ENCODE results near the gene DENND1B. TPM values are rescaled to one million over a fixed set of nuclear protein-coding genes. Genes with fewer than 3 reads are reported as not detected.

Gene DENND1B
- total and polyA plus RNA-seq, 2 of the 8 experiments (the other 6 are each of a cell fraction or from before 2014, with no cell fraction given): 0.74 to 3.3 TPM

DNA sequence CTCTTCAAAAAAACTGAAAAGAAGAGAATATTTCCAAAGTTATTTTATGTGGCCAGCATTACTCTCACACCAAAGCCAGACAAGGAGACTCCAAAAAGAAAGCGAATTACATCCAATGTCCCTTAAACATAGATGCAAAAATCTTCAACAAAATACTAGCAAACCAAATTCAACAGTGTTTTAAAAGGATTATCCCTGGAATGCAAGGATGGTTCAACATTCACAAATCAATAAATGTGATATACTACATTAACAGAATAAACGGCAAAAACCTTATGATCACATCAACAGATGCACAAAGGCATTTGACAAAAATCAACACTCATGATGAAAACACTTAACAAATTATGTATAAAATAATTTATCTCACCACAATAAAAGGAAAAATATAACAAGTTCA is 207.8 kb downstream of the DENND1B start (continued):
- TF ChIP-seq, protein P1, sequence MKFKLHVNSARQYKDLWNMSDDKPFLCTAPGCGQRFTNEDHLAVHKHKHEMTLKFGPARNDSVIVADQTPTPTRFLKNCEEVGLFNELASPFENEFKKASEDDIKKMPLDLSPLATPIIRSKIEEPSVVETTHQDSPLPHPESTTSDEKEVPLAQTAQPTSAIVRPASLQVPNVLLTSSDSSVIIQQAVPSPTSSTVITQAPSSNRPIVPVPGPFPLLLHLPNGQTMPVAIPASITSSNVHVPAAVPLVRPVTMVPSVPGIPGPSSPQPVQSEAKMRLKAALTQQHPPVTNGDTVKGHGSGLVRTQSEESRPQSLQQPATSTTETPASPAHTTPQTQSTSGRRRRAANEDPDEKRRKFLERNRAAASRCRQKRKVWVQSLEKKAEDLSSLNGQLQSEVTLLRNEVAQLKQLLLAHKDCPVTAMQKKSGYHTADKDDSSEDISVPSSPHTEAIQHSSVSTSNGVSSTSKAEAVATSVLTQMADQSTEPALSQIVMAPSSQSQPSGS (IDR thresholded peaks at IDR 0.05; ENCODE audit: low read length): no peak
- TF ChIP-seq, protein P2, sequence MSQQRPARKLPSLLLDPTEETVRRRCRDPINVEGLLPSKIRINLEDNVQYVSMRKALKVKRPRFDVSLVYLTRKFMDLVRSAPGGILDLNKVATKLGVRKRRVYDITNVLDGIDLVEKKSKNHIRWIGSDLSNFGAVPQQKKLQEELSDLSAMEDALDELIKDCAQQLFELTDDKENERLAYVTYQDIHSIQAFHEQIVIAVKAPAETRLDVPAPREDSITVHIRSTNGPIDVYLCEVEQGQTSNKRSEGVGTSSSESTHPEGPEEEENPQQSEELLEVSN (IDR thresholded peaks at IDR 0.05): no peak
- TF ChIP-seq CHD1 (IDR thresholded peaks at IDR 0.05; ENCODE audit: low read depth, low read length): no peak

Data from H1 (cell line).